Measurements from ENCODE around the gene LAMA4. TPM values are rescaled to one million over a fixed set of nuclear protein-coding genes. Genes with fewer than 3 reads are reported as not detected.
A peak's percentile ranks its signal among the peaks of the same experiment; 100 is the strongest.

LAMA4 gene
- total RNA-seq, 1 donor from 2014 or later: 0.22 TPM

DNA sequence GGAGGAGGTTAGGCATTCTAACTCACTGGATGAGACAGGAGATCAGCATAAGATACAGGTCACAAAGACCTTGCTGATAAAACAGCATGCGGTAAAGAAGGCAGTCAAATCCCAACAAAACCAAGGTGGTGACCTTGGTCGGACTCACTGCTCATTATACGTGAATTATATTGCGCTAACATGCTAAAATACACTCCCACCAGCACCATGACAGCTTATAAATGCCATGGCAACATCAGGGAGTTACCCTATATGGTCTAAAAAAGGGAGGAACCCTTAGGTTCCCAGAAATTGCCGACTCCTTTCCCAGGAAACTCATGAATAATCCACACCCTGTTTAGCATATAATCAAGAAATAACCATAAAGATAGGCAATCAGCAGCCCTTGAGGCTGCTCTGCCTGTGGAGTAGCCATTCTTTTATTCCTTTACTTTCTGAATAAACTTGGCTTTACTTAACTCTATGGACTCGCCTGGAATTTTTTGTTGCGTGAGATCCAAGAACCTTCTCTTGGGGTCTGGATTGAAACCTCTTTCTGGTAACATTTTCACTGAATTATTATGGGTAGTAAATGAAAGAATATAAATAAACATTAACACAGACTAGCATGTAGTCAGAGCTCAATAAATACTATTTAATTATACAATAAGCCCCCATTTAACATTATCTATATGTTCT is 3.0 kb upstream of the LAMA4 start:
- H3K4me3 Mint-ChIP-seq (ENCODE audit: unreplicated experiment): no peak overlapping the region
- peaks cover 7% of the 10 kb centered on the region for H3K4me1 Mint-ChIP-seq (ENCODE audit: low read depth, unreplicated experiment)
- no peaks in the 10 kb centered on the region for H3K36me3 Mint-ChIP-seq (ENCODE audit: unreplicated experiment)
- no peak for DNase-seq
- no peaks in the 10 kb centered on the region for H3K9me3 Mint-ChIP-seq (ENCODE audit: unreplicated experiment)
- H3K27me3 Mint-ChIP-seq (ENCODE audit: unreplicated experiment): peaks cover 18% of the 10 kb centered on the region
- no peak overlapping the region for H3K27ac Mint-ChIP-seq (ENCODE audit: unreplicated experiment)
- TF ChIP-seq, protein P1, sequence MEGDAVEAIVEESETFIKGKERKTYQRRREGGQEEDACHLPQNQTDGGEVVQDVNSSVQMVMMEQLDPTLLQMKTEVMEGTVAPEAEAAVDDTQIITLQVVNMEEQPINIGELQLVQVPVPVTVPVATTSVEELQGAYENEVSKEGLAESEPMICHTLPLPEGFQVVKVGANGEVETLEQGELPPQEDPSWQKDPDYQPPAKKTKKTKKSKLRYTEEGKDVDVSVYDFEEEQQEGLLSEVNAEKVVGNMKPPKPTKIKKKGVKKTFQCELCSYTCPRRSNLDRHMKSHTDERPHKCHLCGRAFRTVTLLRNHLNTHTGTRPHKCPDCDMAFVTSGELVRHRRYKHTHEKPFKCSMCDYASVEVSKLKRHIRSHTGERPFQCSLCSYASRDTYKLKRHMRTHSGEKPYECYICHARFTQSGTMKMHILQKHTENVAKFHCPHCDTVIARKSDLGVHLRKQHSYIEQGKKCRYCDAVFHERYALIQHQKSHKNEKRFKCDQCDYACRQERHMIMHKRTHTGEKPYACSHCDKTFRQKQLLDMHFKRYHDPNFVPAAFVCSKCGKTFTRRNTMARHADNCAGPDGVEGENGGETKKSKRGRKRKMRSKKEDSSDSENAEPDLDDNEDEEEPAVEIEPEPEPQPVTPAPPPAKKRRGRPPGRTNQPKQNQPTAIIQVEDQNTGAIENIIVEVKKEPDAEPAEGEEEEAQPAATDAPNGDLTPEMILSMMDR (IDR thresholded peaks at IDR 0.05; ENCODE audit: partially characterized antibody, unreplicated experiment): no peak

DNA sequence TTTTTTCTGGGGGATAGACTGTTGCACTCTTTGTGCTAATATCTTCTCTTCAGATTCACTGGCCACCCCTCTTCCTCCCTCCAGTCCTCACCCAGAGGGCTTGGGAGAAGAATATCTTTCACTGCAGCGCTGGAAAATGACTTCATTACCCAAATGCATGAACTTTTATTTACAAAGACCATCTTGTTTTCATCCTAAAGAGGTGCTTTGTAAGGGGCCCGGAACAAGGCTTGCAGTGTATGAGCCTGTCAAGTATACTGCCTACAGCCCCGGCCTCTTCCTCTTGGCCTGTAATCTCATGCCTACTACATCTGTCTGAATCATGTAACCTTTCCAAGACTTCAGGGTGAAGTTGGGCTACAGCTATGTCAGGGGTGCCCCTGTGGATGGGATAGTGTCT is 554 bp upstream of the LAMA4 start:
- Mint-ChIP-seq H3K27ac (ENCODE audit: unreplicated experiment) (no peak overlapping the region), H3K9me3 (ENCODE audit: unreplicated experiment) (no peaks in the 10 kb centered on the region), H3K27me3 (ENCODE audit: unreplicated experiment) (peaks cover 16% of the 10 kb centered on the region), H3K36me3 (ENCODE audit: unreplicated experiment) (no peaks in the 10 kb centered on the region), H3K4me3 (ENCODE audit: unreplicated experiment) (peak overlapping the region; percentile 88), H3K4me1 (ENCODE audit: low read depth, unreplicated experiment) (peaks cover 7% of the 10 kb centered on the region)
- TF ChIP-seq, protein P1 (IDR thresholded peaks at IDR 0.05; ENCODE audit: partially characterized antibody, unreplicated experiment): no peak
- DNase-seq: no peak

DNA sequence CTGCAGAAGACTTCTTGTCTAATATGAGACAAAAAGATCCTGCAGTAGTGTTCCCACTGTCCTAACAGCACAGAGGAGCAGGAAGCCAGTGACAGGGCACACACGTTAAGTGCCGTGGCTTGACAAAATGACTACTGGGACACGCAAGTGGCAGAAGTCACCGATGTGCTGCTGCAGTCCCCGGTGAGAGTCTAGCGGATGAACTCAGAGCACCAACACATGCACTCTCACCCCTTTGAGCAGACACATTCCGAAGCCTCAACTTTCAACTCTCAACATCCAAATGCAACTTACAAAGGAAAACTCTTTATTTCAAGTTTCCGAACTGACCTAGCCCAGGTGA is 898 bp downstream of the LAMA4 start:
- no peak overlapping the region for H3K27ac Mint-ChIP-seq (ENCODE audit: unreplicated experiment)
- TF ChIP-seq, protein P1 (IDR thresholded peaks at IDR 0.05; ENCODE audit: partially characterized antibody, unreplicated experiment): no peak
- no peaks in the 10 kb centered on the region for H3K36me3 Mint-ChIP-seq (ENCODE audit: unreplicated experiment)
- peaks cover 16% of the 10 kb centered on the region for H3K27me3 Mint-ChIP-seq (ENCODE audit: unreplicated experiment)
- H3K4me3 Mint-ChIP-seq (ENCODE audit: unreplicated experiment): peak overlapping the region; percentile 88
- H3K4me1 Mint-ChIP-seq (ENCODE audit: low read depth, unreplicated experiment): peaks cover 7% of the 10 kb centered on the region
- DNase-seq: no peak
- no peaks in the 10 kb centered on the region for H3K9me3 Mint-ChIP-seq (ENCODE audit: unreplicated experiment)

DNA sequence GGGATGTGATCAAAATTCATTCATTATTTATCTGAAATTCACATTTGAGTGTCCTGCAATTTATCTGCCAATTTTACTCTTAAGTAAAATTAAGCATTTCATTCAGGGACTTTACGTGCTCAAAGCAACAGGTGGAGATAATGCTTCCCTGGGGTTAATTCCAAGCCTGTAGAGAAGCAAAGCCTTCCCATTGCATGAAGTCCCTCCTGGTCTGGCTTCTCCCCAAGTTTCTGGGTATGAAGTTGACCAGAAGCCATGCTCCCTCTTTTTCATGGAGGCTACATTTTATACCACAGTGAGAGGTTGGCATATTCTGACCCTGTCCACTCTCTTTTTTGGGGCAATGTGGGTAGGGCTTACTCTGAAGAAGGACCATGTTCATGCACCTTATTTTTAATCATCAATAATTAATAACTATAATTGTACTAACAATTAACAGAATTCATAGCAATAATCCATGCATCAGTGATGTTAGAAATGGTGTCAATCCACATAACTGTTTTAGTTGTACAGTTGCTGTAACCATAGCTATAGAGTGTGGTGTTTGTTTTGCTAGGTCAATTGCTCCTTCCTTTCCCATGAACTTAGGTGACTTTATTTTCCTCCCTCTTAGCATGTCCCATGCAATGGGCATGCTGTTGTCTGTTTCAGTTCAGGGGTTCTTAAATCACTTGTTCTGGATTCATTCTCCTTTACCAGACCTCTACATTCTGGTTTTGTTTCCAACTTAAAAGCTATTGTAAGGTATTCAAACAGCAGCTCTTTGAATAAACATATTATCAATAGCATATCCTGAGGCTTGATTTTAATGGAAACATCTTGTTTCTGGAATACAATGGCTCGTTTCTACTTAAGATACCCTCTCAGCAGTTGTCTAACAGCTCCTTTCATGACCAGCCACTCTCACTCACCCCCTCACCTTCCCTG is 1.5 kb downstream of the LAMA4 start:
- H3K36me3 Mint-ChIP-seq (ENCODE audit: unreplicated experiment): no peaks in the 10 kb centered on the region
- peaks cover 16% of the 10 kb centered on the region for H3K27me3 Mint-ChIP-seq (ENCODE audit: unreplicated experiment)
- H3K27ac Mint-ChIP-seq (ENCODE audit: unreplicated experiment): no peak overlapping the region
- peaks cover 7% of the 10 kb centered on the region for H3K4me1 Mint-ChIP-seq (ENCODE audit: low read depth, unreplicated experiment)
- no peaks in the 10 kb centered on the region for H3K9me3 Mint-ChIP-seq (ENCODE audit: unreplicated experiment)
- no peak for DNase-seq
- TF ChIP-seq, protein P1 (IDR thresholded peaks at IDR 0.05; ENCODE audit: partially characterized antibody, unreplicated experiment): no peak
- peak overlapping the region; percentile 88 for H3K4me3 Mint-ChIP-seq (ENCODE audit: unreplicated experiment)
